ENCODE data around the gene FBXO33.

FBXO33 gene

GRCh38 chr14:39430762-39431415 is 1.3 kb downstream of the FBXO33 start:
- DNase-seq (ENCODE audit: low spot score): no peak

GRCh38 chr14:39428118-39428517 is 4.1 kb downstream of the FBXO33 start:
- DNase-seq (ENCODE audit: low spot score): no peak

DNA sequence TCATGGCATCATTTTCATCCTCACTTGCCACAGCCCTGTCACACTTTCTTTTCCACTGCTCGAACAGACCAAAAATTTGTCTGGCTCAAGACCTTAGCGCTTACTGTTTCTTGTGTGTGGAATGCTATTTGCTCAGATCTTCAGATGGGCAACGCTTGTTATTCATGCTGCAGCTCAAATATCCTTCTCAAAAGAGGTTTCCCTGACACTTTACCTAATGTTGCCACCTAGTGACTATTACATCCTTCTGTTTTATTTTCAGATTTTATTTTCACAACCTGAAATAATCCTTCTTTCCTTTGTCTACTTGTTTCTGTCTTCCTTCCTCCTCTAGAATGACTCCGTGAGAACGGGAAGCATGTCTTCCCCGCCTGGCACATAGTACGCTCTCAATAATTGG is 5.6 kb downstream of the FBXO33 start:
- DNase-seq (ENCODE audit: low spot score): no peak

GRCh38 chr14:39425947-39426346 is 6.3 kb downstream of the FBXO33 start:
- no peak for DNase-seq (ENCODE audit: low spot score)

- DNase-seq (ENCODE audit: low spot score): no peak
Observed at GRCh38 chr14:39423793-39424192, 8.4 kb downstream of the FBXO33 start.

DNA sequence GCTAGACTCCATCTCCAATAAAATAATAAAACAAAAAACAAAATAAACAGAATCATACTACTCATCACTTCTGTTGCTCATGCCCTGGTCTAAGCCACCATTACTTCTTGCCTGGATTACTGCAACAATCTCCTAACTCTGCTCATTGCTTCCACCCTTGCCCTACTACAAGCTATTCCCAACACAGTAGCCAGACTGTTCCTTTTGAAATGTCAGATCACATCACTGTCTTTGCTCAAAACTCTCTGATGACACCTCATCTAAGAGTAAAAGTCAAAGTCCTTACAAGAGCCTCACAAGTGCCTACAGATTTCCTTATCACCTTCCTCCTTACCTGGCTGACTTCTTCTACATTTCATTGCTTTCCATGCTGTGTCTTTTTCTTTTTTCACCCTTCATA is 10.0 kb downstream of the FBXO33 start:
- DNase-seq (ENCODE audit: low spot score): no peak

- DNase-seq (ENCODE audit: low spot score): no peak
Observed at GRCh38 chr14:39419272-39419671, 13.0 kb downstream of the FBXO33 start.

DNA sequence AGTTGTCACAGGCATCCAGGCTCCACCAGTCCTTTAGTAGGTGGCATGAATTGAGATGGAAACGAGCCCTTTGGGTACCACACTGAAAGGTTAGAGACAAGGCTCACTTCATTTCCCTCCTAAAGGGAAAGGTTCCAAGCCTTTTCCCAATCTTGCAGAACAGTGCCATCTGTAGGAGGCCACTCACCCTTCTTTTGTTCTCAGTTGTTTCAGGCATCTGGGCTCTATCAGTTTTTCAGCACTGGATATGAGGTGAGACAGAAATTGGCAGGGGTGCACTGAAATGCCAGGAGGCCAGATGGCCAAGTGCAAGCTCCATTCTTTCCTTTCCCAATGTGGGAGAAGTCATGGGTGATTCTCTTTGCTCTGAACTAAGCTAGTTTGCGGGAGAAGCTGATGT is 15.2 kb downstream of the FBXO33 start:
- DNase-seq (ENCODE audit: low spot score): no peak

GRCh38 chr14:39416072-39416471 is 16.2 kb downstream of the FBXO33 start:
- DNase-seq (ENCODE audit: low spot score): no peak

DNA sequence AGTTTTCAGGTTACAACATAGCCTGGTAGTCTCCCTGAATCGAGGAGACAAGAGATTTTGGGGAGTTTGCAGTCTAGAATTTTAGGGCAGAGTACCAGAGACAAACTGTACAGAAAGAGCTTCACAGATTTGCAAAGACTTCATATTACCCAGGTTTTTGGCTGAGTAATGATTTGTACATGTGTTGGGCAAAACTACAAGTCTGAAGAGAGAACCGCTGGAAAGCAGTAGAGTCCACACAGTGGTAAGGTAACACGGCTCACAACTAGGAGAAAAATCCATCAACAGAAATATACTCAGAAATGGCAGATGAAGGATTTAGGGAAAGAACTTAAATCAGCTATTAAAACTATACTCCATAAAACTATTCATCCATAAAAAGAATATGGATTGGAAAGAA is 25.7 kb downstream of the FBXO33 start:
- DNase-seq (ENCODE audit: low spot score): no peak

DNA sequence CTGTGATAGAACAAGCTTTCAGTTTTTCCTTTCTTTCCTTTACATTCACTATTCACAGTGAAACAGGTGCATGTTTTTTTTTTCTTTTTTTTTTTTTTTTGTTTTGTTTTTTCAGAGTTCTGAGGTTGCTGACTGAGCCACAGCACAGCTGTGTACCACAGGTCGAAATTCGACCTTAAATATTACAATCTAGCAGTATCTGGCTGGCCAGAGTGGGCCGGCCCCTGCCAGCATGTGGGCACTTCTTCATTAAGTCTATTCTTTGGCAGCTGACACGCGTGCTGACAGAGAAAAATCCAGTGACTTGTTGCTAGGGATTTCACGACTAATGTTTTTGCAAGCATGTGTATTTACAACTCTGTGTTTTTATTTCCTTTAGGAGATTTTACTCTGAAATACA is 33.9 kb downstream of the FBXO33 start:
- DNase-seq (ENCODE audit: low spot score): no peak

DNA sequence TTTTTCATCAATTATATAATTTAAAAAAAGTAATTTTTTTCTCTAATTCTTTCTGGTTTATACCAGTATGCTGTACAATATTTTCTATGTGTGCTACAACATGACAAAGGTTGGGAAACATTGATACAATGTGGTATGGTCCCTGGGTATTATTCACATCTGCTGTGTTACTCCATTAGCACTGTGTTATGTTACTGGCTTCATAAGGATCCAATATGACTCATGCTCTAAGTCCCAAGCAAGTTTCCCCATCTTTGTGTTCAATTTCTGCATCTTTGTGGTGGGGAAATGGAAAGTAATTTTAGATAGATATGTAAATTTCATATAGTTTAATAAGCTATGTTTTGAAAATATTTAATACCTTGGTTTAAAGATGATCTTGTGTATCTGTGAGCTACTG is 35.8 kb downstream of the FBXO33 start:
- DNase-seq (ENCODE audit: low spot score): no peak

DNA sequence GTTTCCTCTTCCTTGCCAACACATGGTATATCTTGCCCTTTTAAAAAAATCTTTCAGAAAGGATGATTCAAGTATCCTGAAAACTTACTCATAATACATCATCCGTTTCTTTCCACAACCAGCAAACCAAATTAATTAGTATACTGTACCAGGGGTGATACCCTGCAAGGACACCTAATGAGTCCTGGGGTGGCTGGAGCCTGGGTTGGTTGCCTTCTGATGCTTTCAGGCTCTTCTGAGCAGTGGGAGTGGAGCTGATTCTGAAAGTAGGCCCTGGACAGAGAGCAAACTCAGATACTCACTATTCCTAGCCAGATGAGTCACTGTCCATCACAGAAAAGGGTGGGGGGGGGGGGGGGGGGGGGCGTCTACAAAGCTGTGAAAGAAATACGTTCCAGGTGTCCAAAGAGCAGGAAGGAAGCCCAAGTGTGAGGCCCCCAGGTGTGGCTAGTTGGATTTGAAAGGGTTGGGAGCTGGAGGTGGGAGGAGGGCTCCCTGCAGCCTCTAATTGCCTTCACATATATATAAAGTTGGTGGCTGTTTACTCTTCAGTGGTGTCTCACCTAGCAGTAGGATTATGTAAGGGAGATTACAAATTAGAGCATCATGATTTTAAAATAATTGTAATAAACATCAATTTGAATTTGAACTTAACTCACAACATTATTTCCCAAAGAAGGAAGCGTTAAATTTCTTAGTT is 36.5 kb downstream of the FBXO33 start:
- no peak for DNase-seq (ENCODE audit: low spot score)

DNA sequence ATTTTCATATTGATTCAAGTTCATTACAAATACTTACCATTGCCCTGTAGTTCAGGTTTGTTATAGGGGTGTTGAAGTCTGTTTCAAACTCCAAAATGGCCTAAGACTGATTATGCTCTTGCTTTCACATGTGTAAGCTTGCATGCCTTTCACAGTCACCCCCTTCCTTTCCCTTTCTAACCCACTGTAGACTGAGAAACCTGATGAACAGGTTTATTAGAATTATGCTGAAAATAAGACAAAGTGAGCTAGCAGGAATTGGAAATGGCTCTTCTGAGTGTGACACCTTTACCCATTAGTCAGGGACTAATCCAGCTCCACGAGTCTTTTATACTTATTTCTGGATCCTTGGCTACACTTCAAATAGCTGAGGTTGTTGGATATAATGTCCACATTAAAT is 38.9 kb downstream of the FBXO33 start:
- DNase-seq (ENCODE audit: low spot score): no peak

GRCh38 chr14:39384177-39384576 is 48.1 kb downstream of the FBXO33 start:
- DNase-seq (ENCODE audit: low spot score): no peak

- no peak for DNase-seq (ENCODE audit: low spot score)
Observed at GRCh38 chr14:39383741-39384140, 48.5 kb downstream of the FBXO33 start.

DNA sequence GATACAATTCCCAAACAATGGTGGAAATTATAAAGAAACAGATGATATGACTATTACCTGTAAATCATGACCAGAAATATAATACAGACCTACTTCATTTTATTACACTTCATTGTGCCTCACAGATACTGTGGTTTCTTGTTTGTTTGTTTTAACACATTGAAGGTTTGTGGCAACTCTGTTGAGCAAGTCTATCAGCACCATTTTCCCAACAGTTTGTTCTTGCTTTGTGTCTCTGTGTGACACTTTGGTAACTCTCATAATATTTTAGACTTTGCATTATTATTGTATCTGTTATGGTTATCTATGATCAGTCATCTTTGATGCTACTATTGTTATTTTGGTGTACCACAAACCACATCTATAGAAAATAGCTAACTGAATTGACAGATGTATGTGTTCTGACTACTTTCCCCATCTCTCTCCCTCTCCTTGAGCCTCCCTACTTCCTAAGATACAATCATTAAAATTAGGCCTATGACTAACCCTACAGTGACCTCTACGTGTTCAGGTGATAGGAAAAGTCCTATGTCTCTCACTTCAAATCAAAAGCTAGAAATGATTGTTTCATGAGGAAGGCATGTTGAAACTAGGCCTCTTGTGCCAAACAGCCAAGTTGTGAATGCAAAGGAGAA is 49.1 kb downstream of the FBXO33 start:
- DNase-seq (ENCODE audit: low spot score): no peak

DNA sequence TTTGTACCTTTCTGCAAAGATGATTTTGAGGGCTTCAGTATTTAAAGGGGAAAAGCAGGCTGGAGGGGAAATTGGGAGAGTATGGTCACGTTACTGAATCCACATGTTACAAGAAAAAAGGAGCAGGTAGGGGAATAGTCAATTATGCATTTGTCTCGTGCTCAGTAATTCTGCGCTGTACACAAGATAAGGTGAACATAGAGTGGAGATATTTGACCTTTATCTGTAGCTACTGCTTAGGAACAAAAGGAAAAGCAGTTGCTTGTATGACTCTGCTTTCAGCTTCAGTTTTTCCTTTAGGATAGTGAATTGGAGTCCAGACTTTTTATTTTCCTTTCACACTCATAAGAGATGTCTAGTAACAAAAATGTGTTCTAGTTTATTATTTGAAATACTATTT is 49.8 kb downstream of the FBXO33 start:
- no peak for DNase-seq (ENCODE audit: low spot score)

GRCh38 chr14:39381366-39381765 is 50.9 kb downstream of the FBXO33 start:
- DNase-seq (ENCODE audit: low spot score): no peak

GRCh38 chr14:39376667-39377403 is 55.4 kb downstream of the FBXO33 start:
- DNase-seq (ENCODE audit: low spot score): no peak

GRCh38 chr14:39374851-39375250 is 57.4 kb downstream of the FBXO33 start:
- DNase-seq (ENCODE audit: low spot score): no peak

- DNase-seq (ENCODE audit: low spot score): no peak
Observed at GRCh38 chr14:39372656-39373055, 59.6 kb downstream of the FBXO33 start.

DNA sequence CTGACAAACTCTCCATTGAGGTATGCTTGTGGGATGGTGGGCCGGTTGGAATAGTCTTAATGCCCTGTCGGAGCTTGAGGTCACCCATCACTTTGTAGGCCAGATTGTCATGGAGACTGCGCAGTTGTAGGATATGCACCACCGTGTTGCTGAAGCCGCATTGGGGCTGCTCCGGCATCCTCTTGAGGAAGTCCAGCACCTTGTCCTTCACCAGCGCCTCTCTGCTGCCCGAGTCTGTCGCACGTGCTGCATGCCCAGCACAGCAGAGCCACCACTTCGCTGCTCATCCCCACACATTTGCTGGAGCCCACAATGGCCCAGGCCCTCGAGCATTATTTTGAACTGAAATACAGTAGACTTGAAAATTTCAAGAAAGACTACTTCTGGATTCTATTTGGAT is 61.8 kb downstream of the FBXO33 start:
- DNase-seq (ENCODE audit: low spot score): no peak
